Ovary (tissue), 3 donors: Measurements from ENCODE around the gene DSCAM.

Source experiments
- EP300 ChIP-seq: sonication (generic); formaldehyde crosslinking; IDR thresholded peaks from one replicate; pipeline ENCODE4 v1.6.1; 2017; ENCODE audit warnings: antibody characterized with exemption
- POLR2A ChIP-seq: fragments of 450-650 bp; IDR thresholded peaks from one replicate; pipeline ENCODE4 v1.6.1; 2017; ENCODE audit warnings: antibody characterized with exemption, mild to moderate bottlenecking, moderate library complexity
- TF ChIP-seq, protein P1 (sequence below), 3 donors: fragments of 450-650 bp in 2 of 3; fragments of 200-600 bp in 1 of 3; IDR thresholded peaks; one replicate each; pipeline versions ENCODE4 v1.5.1 to v1.8.0; 2016 to 2022; ENCODE audit warnings: antibody characterized with exemption in 3 of 3, mild to moderate bottlenecking in 1 of 3
- donor health status: DM: no; HTN: no; CAD: no.

DNA sequence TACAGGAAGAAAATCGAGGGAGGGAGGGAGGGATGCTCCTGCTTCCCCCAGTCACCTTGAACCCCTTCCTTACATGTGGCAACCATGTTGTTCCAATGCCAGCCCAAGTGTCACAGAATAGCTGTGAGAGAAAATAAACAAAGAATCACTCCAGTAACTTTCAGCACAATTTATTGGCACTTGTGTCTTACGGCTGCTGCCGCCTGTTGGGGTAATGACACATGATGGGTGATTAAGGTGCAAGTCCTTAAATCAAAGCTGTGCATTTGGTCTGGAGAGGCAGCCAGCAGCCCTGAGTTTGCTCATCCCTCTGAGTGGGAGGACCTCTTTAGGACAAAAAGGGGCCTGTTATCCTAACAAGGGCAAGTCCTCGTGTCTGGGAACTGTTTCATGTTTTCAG lies 602.0 kb downstream of the DSCAM start:
- TF ChIP-seq, protein P1, sequence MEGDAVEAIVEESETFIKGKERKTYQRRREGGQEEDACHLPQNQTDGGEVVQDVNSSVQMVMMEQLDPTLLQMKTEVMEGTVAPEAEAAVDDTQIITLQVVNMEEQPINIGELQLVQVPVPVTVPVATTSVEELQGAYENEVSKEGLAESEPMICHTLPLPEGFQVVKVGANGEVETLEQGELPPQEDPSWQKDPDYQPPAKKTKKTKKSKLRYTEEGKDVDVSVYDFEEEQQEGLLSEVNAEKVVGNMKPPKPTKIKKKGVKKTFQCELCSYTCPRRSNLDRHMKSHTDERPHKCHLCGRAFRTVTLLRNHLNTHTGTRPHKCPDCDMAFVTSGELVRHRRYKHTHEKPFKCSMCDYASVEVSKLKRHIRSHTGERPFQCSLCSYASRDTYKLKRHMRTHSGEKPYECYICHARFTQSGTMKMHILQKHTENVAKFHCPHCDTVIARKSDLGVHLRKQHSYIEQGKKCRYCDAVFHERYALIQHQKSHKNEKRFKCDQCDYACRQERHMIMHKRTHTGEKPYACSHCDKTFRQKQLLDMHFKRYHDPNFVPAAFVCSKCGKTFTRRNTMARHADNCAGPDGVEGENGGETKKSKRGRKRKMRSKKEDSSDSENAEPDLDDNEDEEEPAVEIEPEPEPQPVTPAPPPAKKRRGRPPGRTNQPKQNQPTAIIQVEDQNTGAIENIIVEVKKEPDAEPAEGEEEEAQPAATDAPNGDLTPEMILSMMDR (IDR thresholded peaks at IDR 0.05): no peak
- TF ChIP-seq POLR2A (no peak), EP300 (no peak)
